ENCODE results near the gene CCER1. TPM values are rescaled to one million over a fixed set of nuclear protein-coding genes. Genes with fewer than 3 reads are reported as not detected.
"Not testable (repeated sequence)": the region's sequence is repeated elsewhere in the genome, so short reads cannot be mapped to it uniquely, and the experiment has no call there.

The CCER1 gene
- not detected for polyA plus RNA-seq (2012; ENCODE audit: missing spikeins)

GRCh38 chr12:90954921-90955320 lies at the start of gene CCER1:
TSS of gene CCER1 (minus strand) at chr12:90955176. CDS start at chr12:90954742, 434 bp downstream.
- no peak for TF ChIP-seq POLR2A (IDR thresholded peaks at IDR 0.05; ENCODE audit: low read depth, low read length)
- no peak for TF ChIP-seq TAF1 (IDR thresholded peaks at IDR 0.05; ENCODE audit: borderline replicate concordance, low read depth, low read length)
- TF ChIP-seq POLR2AphosphoS5 (IDR thresholded peaks at IDR 0.05; ENCODE audit: low read depth, low read length): no peak
- DNase-seq (ENCODE audit: insufficient read length) (no peak), FAIRE-seq (no peak)

GRCh38 chr12:91003737-91004136 lies 48.8 kb upstream of the CCER1 start:
- DNase-seq (ENCODE audit: insufficient read length) (no peak), FAIRE-seq (no peak)
- TF ChIP-seq POLR2AphosphoS5 (IDR thresholded peaks at IDR 0.05; ENCODE audit: low read depth, low read length): no peak
- TF ChIP-seq TAF1 (IDR thresholded peaks at IDR 0.05; ENCODE audit: borderline replicate concordance, low read depth, low read length): no peak
- no peak for TF ChIP-seq POLR2A (IDR thresholded peaks at IDR 0.05; ENCODE audit: low read depth, low read length)

- no peak for FAIRE-seq
- DNase-seq (ENCODE audit: insufficient read length): no peak
- TF ChIP-seq TAF1 (IDR thresholded peaks at IDR 0.05; ENCODE audit: borderline replicate concordance, low read depth, low read length): no peak
- no peak for TF ChIP-seq POLR2A (IDR thresholded peaks at IDR 0.05; ENCODE audit: low read depth, low read length)
- no peak for TF ChIP-seq POLR2AphosphoS5 (IDR thresholded peaks at IDR 0.05; ENCODE audit: low read depth, low read length)
Observed at GRCh38 chr12:91001306-91001705, 46.3 kb upstream of the CCER1 start.

GRCh38 chr12:90999966-91000365 lies 45.0 kb upstream of the CCER1 start:
- DNase-seq (ENCODE audit: insufficient read length) (no peak), FAIRE-seq (no peak)
- TF ChIP-seq POLR2AphosphoS5 (IDR thresholded peaks at IDR 0.05; ENCODE audit: low read depth, low read length) (no peak), POLR2A (IDR thresholded peaks at IDR 0.05; ENCODE audit: low read depth, low read length) (no peak), TAF1 (IDR thresholded peaks at IDR 0.05; ENCODE audit: borderline replicate concordance, low read depth, low read length) (no peak)

- DNase-seq (ENCODE audit: insufficient read length) (no peak), FAIRE-seq (no peak)
- TF ChIP-seq POLR2AphosphoS5 (IDR thresholded peaks at IDR 0.05; ENCODE audit: low read depth, low read length): no peak
- no peak for TF ChIP-seq POLR2A (IDR thresholded peaks at IDR 0.05; ENCODE audit: low read depth, low read length)
- TF ChIP-seq TAF1 (IDR thresholded peaks at IDR 0.05; ENCODE audit: borderline replicate concordance, low read depth, low read length): no peak
Observed at GRCh38 chr12:90999527-90999926, 44.6 kb upstream of the CCER1 start.

- TF ChIP-seq POLR2AphosphoS5 (IDR thresholded peaks at IDR 0.05; ENCODE audit: low read depth, low read length) (no peak), POLR2A (IDR thresholded peaks at IDR 0.05; ENCODE audit: low read depth, low read length) (no peak), TAF1 (IDR thresholded peaks at IDR 0.05; ENCODE audit: borderline replicate concordance, low read depth, low read length) (no peak)
- DNase-seq (ENCODE audit: insufficient read length) (no peak), FAIRE-seq (no peak)
Observed at GRCh38 chr12:90995010-90995409, 40.0 kb upstream of the CCER1 start.

- TF ChIP-seq POLR2AphosphoS5 (IDR thresholded peaks at IDR 0.05; ENCODE audit: low read depth, low read length) (no peak), POLR2A (IDR thresholded peaks at IDR 0.05; ENCODE audit: low read depth, low read length) (no peak), TAF1 (IDR thresholded peaks at IDR 0.05; ENCODE audit: borderline replicate concordance, low read depth, low read length) (no peak)
- DNase-seq (ENCODE audit: insufficient read length) (no peak), FAIRE-seq (no peak)
Observed at GRCh38 chr12:90991952-90992465, 37.0 kb upstream of the CCER1 start.

GRCh38 chr12:90990611-90991010 lies 35.6 kb upstream of the CCER1 start:
- FAIRE-seq (no peak), DNase-seq (ENCODE audit: insufficient read length) (no peak)
- no peak for TF ChIP-seq POLR2A (IDR thresholded peaks at IDR 0.05; ENCODE audit: low read depth, low read length)
- TF ChIP-seq POLR2AphosphoS5 (IDR thresholded peaks at IDR 0.05; ENCODE audit: low read depth, low read length): no peak
- TF ChIP-seq TAF1 (IDR thresholded peaks at IDR 0.05; ENCODE audit: borderline replicate concordance, low read depth, low read length): no peak

GRCh38 chr12:90989686-90990111 lies 34.7 kb upstream of the CCER1 start:
- DNase-seq (ENCODE audit: insufficient read length) (no peak), FAIRE-seq (no peak)
- no peak for TF ChIP-seq POLR2A (IDR thresholded peaks at IDR 0.05; ENCODE audit: low read depth, low read length)
- TF ChIP-seq POLR2AphosphoS5 (IDR thresholded peaks at IDR 0.05; ENCODE audit: low read depth, low read length): no peak
- no peak for TF ChIP-seq TAF1 (IDR thresholded peaks at IDR 0.05; ENCODE audit: borderline replicate concordance, low read depth, low read length)

- TF ChIP-seq POLR2A (IDR thresholded peaks at IDR 0.05; ENCODE audit: low read depth, low read length): no peak
- no peak for TF ChIP-seq POLR2AphosphoS5 (IDR thresholded peaks at IDR 0.05; ENCODE audit: low read depth, low read length)
- TF ChIP-seq TAF1 (IDR thresholded peaks at IDR 0.05; ENCODE audit: borderline replicate concordance, low read depth, low read length): no peak
- DNase-seq (ENCODE audit: insufficient read length) (no peak), FAIRE-seq (no peak)
Observed at GRCh38 chr12:90987520-90987919, 32.5 kb upstream of the CCER1 start.

- TF ChIP-seq POLR2AphosphoS5 (IDR thresholded peaks at IDR 0.05; ENCODE audit: low read depth, low read length) (no peak), POLR2A (IDR thresholded peaks at IDR 0.05; ENCODE audit: low read depth, low read length) (no peak), TAF1 (IDR thresholded peaks at IDR 0.05; ENCODE audit: borderline replicate concordance, low read depth, low read length) (no peak)
- FAIRE-seq (no peak), DNase-seq (ENCODE audit: insufficient read length) (no peak)
Observed at GRCh38 chr12:90987101-90987500, 32.1 kb upstream of the CCER1 start.

- not testable (repeated sequence) for FAIRE-seq; DNase-seq (ENCODE audit: insufficient read length)
Observed at GRCh38 chr12:90985331-90985730, 30.4 kb upstream of the CCER1 start.

GRCh38 chr12:90984114-90984513 lies 29.1 kb upstream of the CCER1 start:
- FAIRE-seq (no peak), DNase-seq (ENCODE audit: insufficient read length) (no peak)
- no peak for TF ChIP-seq TAF1 (IDR thresholded peaks at IDR 0.05; ENCODE audit: borderline replicate concordance, low read depth, low read length)

Measured in GM12892 (cell line).